GM19455 (cell line): ENCODE measurements around the gene GJE1.
A peak's percentile ranks its signal among the peaks of the same experiment; 100 is the strongest.
"Not testable (repeated sequence)": the region's sequence is repeated elsewhere in the genome, so short reads cannot be mapped to it uniquely, and the experiment has no call there.

Source experiments
- ATAC-seq: cut with Tn5 transposase; IDR thresholded peaks from one replicate; pipeline ENCODE4 v1.9.1; 2021; ENCODE audit not compliant: unreplicated experiment

Gene GJE1

GRCh38 chr6:142132625-142133024 lies at the start of gene GJE1:
TSS of gene GJE1 (plus strand) at chr6:142132925. CDS start at chr6:142133159, 234 bp downstream.
- ATAC-seq: no peak

- ATAC-seq: no peak
Observed at GRCh38 chr6:142087950-142088857, 44.5 kb upstream of the GJE1 start.

GRCh38 chr6:142088858-142089216 lies 43.9 kb upstream of the GJE1 start:
- ATAC-seq: no peak

GRCh38 chr6:142104820-142105219 lies 27.9 kb upstream of the GJE1 start:
- ATAC-seq: not testable (repeated sequence)

- not testable (repeated sequence) for ATAC-seq
Observed at GRCh38 chr6:142110820-142111219, 21.9 kb upstream of the GJE1 start.

- ATAC-seq: peak; percentile 63
Observed at GRCh38 chr6:142112451-142113061, 20.2 kb upstream of the GJE1 start.

GRCh38 chr6:142117366-142117765 lies 15.4 kb upstream of the GJE1 start:
- ATAC-seq: no peak

- no peak for ATAC-seq
Observed at GRCh38 chr6:142118328-142118727, 14.4 kb upstream of the GJE1 start.

GRCh38 chr6:142118925-142119324 lies 13.8 kb upstream of the GJE1 start:
- no peak for ATAC-seq

GRCh38 chr6:142121342-142121741 lies 11.4 kb upstream of the GJE1 start:
- ATAC-seq: no peak

GRCh38 chr6:142130814-142131213 lies 1.9 kb upstream of the GJE1 start:
- ATAC-seq: no peak

- ATAC-seq: no peak
Observed at GRCh38 chr6:142138876-142139275, 6.2 kb downstream of the GJE1 start.

GRCh38 chr6:142141531-142141930 lies 8.8 kb downstream of the GJE1 start:
- not testable (repeated sequence) for ATAC-seq

GRCh38 chr6:142146828-142147662 lies 14.3 kb downstream of the GJE1 start, which contains the start of the genes NMBR and VTA1:
TSS of gene NMBR (minus strand) at chr6:142147122. CDS start at chr6:142088658, 58,464 bp downstream.
TSS of gene VTA1 (plus strand) at chr6:142147263. CDS start at chr6:142147288, 25 bp downstream.
- peak; percentile 100 for ATAC-seq

GRCh38 chr6:142152746-142153145 lies 20.0 kb downstream of the GJE1 start:
- ATAC-seq: no peak

- ATAC-seq: no peak
Observed at GRCh38 chr6:142153196-142153595, 20.5 kb downstream of the GJE1 start.

- ATAC-seq: no peak
Observed at GRCh38 chr6:142154336-142154735, 21.6 kb downstream of the GJE1 start.

- no peak for ATAC-seq
Observed at GRCh38 chr6:142155091-142155490, 22.4 kb downstream of the GJE1 start.

GRCh38 chr6:142155895-142156757 lies 23.4 kb downstream of the GJE1 start:
- ATAC-seq: no peak

- ATAC-seq: not testable (repeated sequence)
Observed at GRCh38 chr6:142156758-142157068, 24.0 kb downstream of the GJE1 start.
